Suprapubic skin (tissue), 3 donors: Measurements from ENCODE around the gene MIXL1.

Experiments used
- CTCF ChIP-seq, 2 donors: fragments of 200-600 bp in 1 of 2; fragments of 450-650 bp in 1 of 2; sonication (generic) in 1 of 2; IDR thresholded peaks; one replicate each; pipeline ENCODE4 v1.5.1; 2016 to 2019; ENCODE audit warnings: antibody characterized with exemption in 2 of 2, mild to moderate bottlenecking in 1 of 2, moderate library complexity in 1 of 2
- EP300 ChIP-seq: sonication (generic); formaldehyde crosslinking; IDR thresholded peaks from one replicate; pipeline ENCODE4 v1.6.1; 2017; ENCODE audit warnings: antibody characterized with exemption

- TF ChIP-seq EP300 (no peak), CTCF (IDR thresholded peaks at IDR 0.05) (no peak)
These were observed 12.2 kb upstream of the MIXL1 start for GRCh38 chr1:226211181-226211821.
